SH-SY5Y (cell line): ENCODE measurements around the gene POLR1H.

Experiments
- GATA2 ChIP-seq: IDR thresholded peaks from 2 replicates; pipeline ENCODE4 v1.6.1; 2011; ENCODE audit warnings: mild to moderate bottlenecking, low read depth, low read length
- GATA3 ChIP-seq: IDR thresholded peaks from 2 replicates; pipeline ENCODE4 v1.6.1; 2011; ENCODE audit warnings: low read depth, mild to moderate bottlenecking, low read length, moderate library complexity

- TF ChIP-seq GATA2 (no peak), GATA3 (no peak)
Observed at GRCh38 chr6:30102414-30102969, 41.4 kb downstream of the POLR1H start.
